SU-DHL-6 (cell line): ENCODE data around the gene ERVH48-1.
"Not testable (repeated sequence)": the region's sequence is repeated elsewhere in the genome, so short reads cannot be mapped to it uniquely, and the experiment has no call there.

ENCODE experiments used
- H2AFZ ChIP-seq: fragments of 200-600 bp; sonication (generic); 2 replicates; pipeline ENCODE4 v1.6.1; 2014; ENCODE audit warnings: low read depth, mild to moderate bottlenecking, moderate library complexity, mixed read lengths, antibody characterized with exemption, low read length; ENCODE audit not compliant: severe bottlenecking
- H3F3A ChIP-seq: fragments of 200-600 bp; shearing (Covaris generic); 2 replicates; pipeline ENCODE4 v1.6.0; 2016; ENCODE audit warnings: antibody characterized with exemption, mild to moderate bottlenecking; ENCODE audit not compliant: insufficient read depth
- H3K27ac ChIP-seq: fragments of 200-600 bp; sonication (generic); 2 replicates; pipeline ENCODE4 v1.5.1; 2016; ENCODE audit warnings: low read depth, mild to moderate bottlenecking, low read length, moderate library complexity, mixed read lengths
- H3K27me3 ChIP-seq: fragments of 200-600 bp; sonication (generic), shearing (Covaris generic); 2 replicates; pipeline ENCODE4 v1.6.0; 2014; ENCODE audit warnings: mild to moderate bottlenecking, low read length
- H3K36me3 ChIP-seq: fragments of 200-600 bp; sonication (generic); 2 replicates; pipeline ENCODE4 v1.6.1; 2014; ENCODE audit warnings: mild to moderate bottlenecking, low read length, mixed read lengths
- H3K4me2 ChIP-seq: fragments of 300-600, 200-600 bp; shearing (Covaris generic), sonication (generic); 2 replicates; pipeline ENCODE4 v1.6.0; 2014; ENCODE audit warnings: low read length, low read depth, mild to moderate bottlenecking; ENCODE audit not compliant: poor library complexity, severe bottlenecking
- H3K4me3 ChIP-seq: fragments of 200-600 bp; sonication (generic); 2 replicates; pipeline ENCODE4 v1.5.1; 2014; ENCODE audit warnings: antibody characterized with exemption, low read length, mild to moderate bottlenecking, mixed read lengths; ENCODE audit not compliant: insufficient read depth, poor library complexity, severe bottlenecking
- H3K79me2 ChIP-seq: fragments of 200-600 bp; sonication (generic); 2 replicates; pipeline ENCODE4 v1.6.1; 2014; ENCODE audit warnings: mild to moderate bottlenecking, low read length, moderate library complexity; ENCODE audit not compliant: insufficient read depth
- H3K9ac ChIP-seq: fragments of 200-600 bp; sonication (generic); 2 replicates; pipeline ENCODE4 v1.7.0; 2014; ENCODE audit warnings: mild to moderate bottlenecking, low read length
- H3K9me2 ChIP-seq: fragments of 200-600 bp; sonication (generic); replicated peaks from 2 replicates; pipeline ENCODE4 v1.6.1; 2014; ENCODE audit warnings: low read length; ENCODE audit not compliant: insufficient read depth
- H3K9me3 ChIP-seq: fragments of 200-600 bp; sonication (generic); 2 replicates; pipeline ENCODE4 v1.6.1; 2014; ENCODE audit warnings: low read length, mixed read lengths; ENCODE audit not compliant: insufficient read depth
- H4K20me1 ChIP-seq: fragments of 200-600 bp; sonication (generic); 2 replicates; pipeline ENCODE4 v1.6.1; 2014; ENCODE audit warnings: low read depth, mild to moderate bottlenecking, antibody characterized with exemption, low read length, moderate library complexity, mixed read lengths
- CTCF ChIP-seq: fragments of 200-600 bp; sonication (generic); IDR thresholded peaks from one replicate; pipeline ENCODE4 v1.5.1; 2017; ENCODE audit warnings: antibody characterized with exemption, mild to moderate bottlenecking, low read length, moderate library complexity; ENCODE audit not compliant: insufficient read depth, poor library complexity, severe bottlenecking
- EZH2phosphoT487 ChIP-seq: fragments of 200-600 bp; sonication (generic), shearing (Covaris generic); conservative IDR thresholded peaks from 2 replicates; pipeline ENCODE4 v1.6.1; 2018; ENCODE audit warnings: mild to moderate bottlenecking, antibody characterized with exemption, low read length, moderate library complexity, mixed read lengths

Gene ERVH48-1

GRCh38 chr21:42918291-42918690 is 7.1 kb downstream of the ERVH48-1 start:
- no peak overlapping the region for H2AFZ ChIP-seq
- no peaks in the 10 kb centered on the region for H3K36me3 ChIP-seq
- no peaks in the 10 kb centered on the region for H4K20me1 ChIP-seq
- H3K9me3 ChIP-seq: no peaks in the 10 kb centered on the region
- H3K79me2 ChIP-seq: no peaks in the 10 kb centered on the region
- no peak overlapping the region for H3K27ac ChIP-seq
- TF ChIP-seq EZH2phosphoT487 (no peak), CTCF (no peak)
- H3K9me2 ChIP-seq: no peaks in the 10 kb centered on the region
- no peaks in the 10 kb centered on the region for H3F3A ChIP-seq
- no peak overlapping the region for H3K4me3 ChIP-seq
- H3K9ac ChIP-seq: no peak overlapping the region
- no peak overlapping the region for H3K4me2 ChIP-seq
- no peaks in the 10 kb centered on the region for H3K27me3 ChIP-seq

- H3K36me3 ChIP-seq: no peaks in the 10 kb centered on the region
- no peaks in the 10 kb centered on the region for H3K9me2 ChIP-seq
- H3K4me3 ChIP-seq: no peak overlapping the region
- no peaks in the 10 kb centered on the region for H3K79me2 ChIP-seq
- H3K4me2 ChIP-seq: no peak overlapping the region
- no peak overlapping the region for H2AFZ ChIP-seq
- H3K27me3 ChIP-seq: no peaks in the 10 kb centered on the region
- no peak overlapping the region for H3K27ac ChIP-seq
- TF ChIP-seq CTCF (no peak), EZH2phosphoT487 (no peak)
- H4K20me1 ChIP-seq: no peaks in the 10 kb centered on the region
- no peaks in the 10 kb centered on the region for H3K9me3 ChIP-seq
- H3F3A ChIP-seq: no peaks in the 10 kb centered on the region
- H3K9ac ChIP-seq: no peak overlapping the region
Measured at GRCh38 chr21:42913476-42913875, 12.0 kb downstream of the ERVH48-1 start.

GRCh38 chr21:42911920-42912319 is 13.5 kb downstream of the ERVH48-1 start:
- H2AFZ ChIP-seq, H3K9me2 ChIP-seq, H3K9ac ChIP-seq, H3K4me2 ChIP-seq, H3K27me3 ChIP-seq, H3K36me3 ChIP-seq, H4K20me1 ChIP-seq, H3K27ac ChIP-seq, H3K4me3 ChIP-seq, H3K79me2 ChIP-seq, H3F3A ChIP-seq, H3K9me3 ChIP-seq: not testable (repeated sequence)

- H4K20me1 ChIP-seq, H3K27me3 ChIP-seq, H3K36me3 ChIP-seq, H3K9me3 ChIP-seq, H3K9ac ChIP-seq, H3K9me2 ChIP-seq, H3K4me2 ChIP-seq, H3K27ac ChIP-seq, H3K79me2 ChIP-seq, H3K4me3 ChIP-seq, H3F3A ChIP-seq, H2AFZ ChIP-seq: not testable (repeated sequence)
Measured at GRCh38 chr21:42908484-42908883, 16.9 kb downstream of the ERVH48-1 start.
